IMR-90 (cell line): ENCODE data around the gene HRH2. TPM values are rescaled to one million over a fixed set of nuclear protein-coding genes. Genes with fewer than 3 reads are reported as not detected.

ENCODE experiments used
- ATAC-seq: fragments of 200-7000 bp; cut with Tn5 transposase; 2 replicates; pipeline ENCODE4 v1.9.1; 2020; ENCODE audit warnings: low read depth, mild to moderate bottlenecking, moderate library complexity
- BruUV-seq: library from RNA; stranded (reverse); fragments of 400-500 nt; replicated peaks from 2 replicates; lab custom pipeline; 2021; lab: Mats Ljungman, UMichigan
- CTCF ChIA-PET: fragments of 300-600 bp; formaldehyde crosslinking; extraction: SDS; loops from one replicate; lab custom pipeline; 2021; ENCODE audit warnings: antibody characterized with exemption; lab: Yijun Ruan, JAX
- POLR2A ChIA-PET: fragments of 300-600 bp; sonication (Branson Sonifier 250); formaldehyde crosslinking; loops from one replicate; lab custom pipeline; 2022; ENCODE audit warnings: antibody characterized with exemption; ENCODE audit not compliant: unreplicated experiment; lab: Charles Lee
- DNase-seq: peaks from one replicate; pipeline ENCODE4 v3.0.0; 2013
- H2AFZ ChIP-seq: replicated peaks from 2 replicates; pipeline ENCODE3; 2013; ENCODE audit warnings: low read length, mild to moderate bottlenecking; ENCODE audit not compliant: poor library complexity
- H2AK5ac ChIP-seq: 2 replicates; pipeline ENCODE4 v1.6.1; 2013; ENCODE audit warnings: low read depth, low read length, inconsistent platforms
- H2AK9ac ChIP-seq: replicated peaks from 2 replicates; pipeline ENCODE3; 2013; ENCODE audit warnings: mild to moderate bottlenecking, low read depth, low read length, moderate library complexity; ENCODE audit not compliant: poor library complexity
- H2BK120ac ChIP-seq: 2 replicates; pipeline ENCODE4 v1.6.1; 2013; ENCODE audit warnings: low read depth, low read length, inconsistent platforms
- H2BK15ac ChIP-seq: 3 replicates; pipeline ENCODE4 v1.6.1; 2013; ENCODE audit warnings: low read depth, low read length, inconsistent platforms
- H2BK20ac ChIP-seq: 2 replicates; pipeline ENCODE4 v1.6.1; 2013; ENCODE audit warnings: low read depth, mild to moderate bottlenecking, inconsistent platforms, low read length, moderate library complexity
- H2BK5ac ChIP-seq: 2 replicates; pipeline ENCODE4 v1.6.1; 2013; ENCODE audit warnings: mild to moderate bottlenecking, low read depth, low read length, inconsistent platforms; ENCODE audit not compliant: poor library complexity, severe bottlenecking
- H3K14ac ChIP-seq: replicated peaks from 2 replicates; pipeline ENCODE4 v1.6.1; 2013; ENCODE audit warnings: low read depth, low read length, inconsistent platforms
- H3K18ac ChIP-seq: 2 replicates; pipeline ENCODE4 v1.6.1; 2013; ENCODE audit warnings: low read depth, low read length, control low read depth
- H3K23ac ChIP-seq: 2 replicates; pipeline ENCODE4 v1.6.1; 2013; ENCODE audit warnings: low read depth, low read length, inconsistent platforms
- H3K27ac ChIP-seq: 2 replicates; pipeline ENCODE4 v1.5.1; 2013; ENCODE audit warnings: mild to moderate bottlenecking, control low read depth, low read length; ENCODE audit not compliant: insufficient read depth
- H3K27me3 ChIP-seq: 2 replicates; pipeline ENCODE4 v1.6.1; 2013; ENCODE audit warnings: low read length; ENCODE audit not compliant: control insufficient read depth, insufficient read depth
- H3K36me3 ChIP-seq: 2 replicates; pipeline ENCODE4 v1.6.1; 2013; ENCODE audit warnings: low read length, mixed read lengths; ENCODE audit not compliant: control insufficient read depth, insufficient read depth
- H3K4ac ChIP-seq: 2 replicates; pipeline ENCODE4 v1.6.1; 2013; ENCODE audit warnings: low read depth, low read length, inconsistent platforms
- H3K4me1 ChIP-seq: 2 replicates; pipeline ENCODE4 v1.6.1; 2013; ENCODE audit warnings: low read length, mixed read lengths; ENCODE audit not compliant: control insufficient read depth, insufficient read depth
- H3K4me2 ChIP-seq: 2 replicates; pipeline ENCODE4 v1.6.1; 2013; ENCODE audit warnings: low read depth, mild to moderate bottlenecking, control low read depth, low read length, moderate library complexity
- H3K4me3 ChIP-seq: 2 replicates; pipeline ENCODE4 v1.5.1; 2013; ENCODE audit warnings: low read depth, mild to moderate bottlenecking, control low read depth, low read length, moderate library complexity; ENCODE audit not compliant: insufficient read depth
- H3K56ac ChIP-seq: 2 replicates; pipeline ENCODE4 v1.6.1; 2013; ENCODE audit warnings: low read length, inconsistent platforms; ENCODE audit not compliant: insufficient read depth; ENCODE audit errors: extremely low read depth
- H3K79me1 ChIP-seq, 2 experiments: 2 replicates each; pipeline ENCODE4 v1.6.1; 2013; ENCODE audit warnings: low read length in 2 of 2, inconsistent platforms in 1 of 2, low read depth in 1 of 2
- H3K9ac ChIP-seq: 2 replicates; pipeline ENCODE4 v1.6.1; 2013; ENCODE audit warnings: low read depth, low read length, control low read depth
- H3K9me1 ChIP-seq: 2 replicates; pipeline ENCODE4 v1.6.1; 2013; ENCODE audit warnings: low read length, inconsistent platforms; ENCODE audit not compliant: insufficient read depth
- H3K9me3 ChIP-seq: 2 replicates; pipeline ENCODE4 v1.6.1; 2013; ENCODE audit warnings: low read length; ENCODE audit not compliant: control insufficient read depth, insufficient read depth
- H4K20me1 ChIP-seq: 2 replicates; pipeline ENCODE4 v1.6.1; 2013; ENCODE audit warnings: low read length, inconsistent platforms; ENCODE audit not compliant: insufficient read depth
- H4K5ac ChIP-seq: 2 replicates; pipeline ENCODE4 v1.6.1; 2013; ENCODE audit warnings: mild to moderate bottlenecking, low read depth, low read length, control low read depth
- H4K8ac ChIP-seq, 2 experiments: 2 replicates each; pipeline ENCODE4 v1.6.1; 2013; ENCODE audit warnings: low read depth in 2 of 2, low read length in 2 of 2, control low read depth in 1 of 2, inconsistent platforms in 1 of 2
- H4K91ac ChIP-seq: 2 replicates; pipeline ENCODE4 v1.6.1; 2013; ENCODE audit warnings: low read depth, low read length, inconsistent platforms; ENCODE audit not compliant: insufficient read depth
- BHLHE40 ChIP-seq: fragments of 150-350 bp; IDR thresholded peaks from 2 replicates; pipeline ENCODE4 v1.6.1; 2016; ENCODE audit warnings: mild to moderate bottlenecking, low read depth, low read length
- CEBPB ChIP-seq: IDR thresholded peaks from 2 replicates; pipeline ENCODE4 v1.6.1; 2012; ENCODE audit warnings: low read depth, low read length, improper control_type of control experiment
- CHD1 ChIP-seq: IDR thresholded peaks from 2 replicates; pipeline ENCODE4 v1.6.1; 2012; ENCODE audit warnings: low read depth, low read length, improper control_type of control experiment
- ELK1 ChIP-seq: fragments of 150-350 bp; IDR thresholded peaks from 2 replicates; pipeline ENCODE4 v1.6.1; 2016; ENCODE audit warnings: low read depth, mild to moderate bottlenecking, low read length, moderate library complexity, borderline replicate concordance
- FOS ChIP-seq: fragments of 150-350 bp; IDR thresholded peaks from 2 replicates; pipeline ENCODE4 v1.6.1; 2016; ENCODE audit warnings: low read depth, low read length
- MAFK ChIP-seq: IDR thresholded peaks from 2 replicates; pipeline ENCODE4 v1.6.1; 2012; ENCODE audit warnings: low read depth, low read length, improper control_type of control experiment
- MAZ ChIP-seq: IDR thresholded peaks from 2 replicates; pipeline ENCODE4 v1.6.1; 2012; ENCODE audit warnings: low read depth, mild to moderate bottlenecking, low read length, improper control_type of control experiment, moderate library complexity, borderline replicate concordance
- MXI1 ChIP-seq: IDR thresholded peaks from 2 replicates; pipeline ENCODE4 v1.6.1; 2012; ENCODE audit warnings: low read depth, mild to moderate bottlenecking, low read length, moderate library complexity, borderline replicate concordance
- NFE2L2 ChIP-seq: fragments of 150-350 bp; IDR thresholded peaks from 2 replicates; pipeline ENCODE4 v1.6.1; 2016; ENCODE audit warnings: low read depth, mild to moderate bottlenecking, low read length
- POLR2A ChIP-seq: IDR thresholded peaks from 2 replicates; pipeline ENCODE4 v1.6.1; 2012; ENCODE audit warnings: mild to moderate bottlenecking, low read depth, low read length
- RAD21 ChIP-seq: IDR thresholded peaks from 2 replicates; pipeline ENCODE4 v1.6.1; 2012; ENCODE audit warnings: low read length, improper control_type of control experiment
- RCOR1 ChIP-seq: IDR thresholded peaks from 2 replicates; pipeline ENCODE4 v1.6.1; 2012; ENCODE audit warnings: mild to moderate bottlenecking, low read length, improper control_type of control experiment; ENCODE audit not compliant: insufficient replicate concordance
- RFX5 ChIP-seq: IDR thresholded peaks from 2 replicates; pipeline ENCODE4 v1.8.0; 2012; ENCODE audit warnings: low read depth, mild to moderate bottlenecking, low read length, moderate library complexity
- SMC3 ChIP-seq: fragments of 150-350 bp; IDR thresholded peaks from 2 replicates; pipeline ENCODE4 v1.6.1; 2016; ENCODE audit warnings: low read depth, mild to moderate bottlenecking, antibody characterized with exemption, low read length, moderate library complexity
- USF2 ChIP-seq: fragments of 150-350 bp; IDR thresholded peaks from 2 replicates; pipeline ENCODE4 v1.6.1; 2017; ENCODE audit warnings: mild to moderate bottlenecking, antibody characterized with exemption, low read length, low read depth
- WGBS, 2 experiments: methylation state at CpG; one replicate each; pipeline versions ENCODE4 v1.1.5 to v1.1.7; 2013; ENCODE audit warnings: missing lambda C conversion rate in 2 of 2; ENCODE audit not compliant: insufficient read length in 1 of 2; ENCODE audit errors: extremely low coverage in 2 of 2; 5-methylcytosine and 5-hydroxymethylcytosine counted together
- dilution Hi-C: fragments of 300-500 bp; cut with HindIII; formaldehyde crosslinking; loops from one replicate; pipeline ENCODE4 v1.14.3; 2018; ENCODE audit warnings: low sequenced_read_pairs; ENCODE audit not compliant: unreplicated experiment
- in situ Hi-C: fragments of 300-500 bp; cut with MboI; formaldehyde crosslinking; loops from 3 replicates; pipeline ENCODE4 v1.14.3; 2019; ENCODE audit warnings: low sequenced_read_pairs, inconsistent platforms, mixed read lengths
- intact Hi-C: fragments of 100-400 bp; cut with micrococcal nuclease; formaldehyde crosslinking; loops from 2 replicates; pipeline ENCODE4 v1.10.0; 2022
- polyA plus RNA-seq, 3 experiments: library from polyadenylated mRNA; depleted of rRNA; stranded (reverse); fragments of >200 nt; gene quantifications; 2 replicates each; pipeline ENCODE4 v1.2.3, GENCODE V29; 2012; ENCODE audit warnings: low replicate concordance in 1 of 3
- total RNA-seq: library from RNA; depleted of rRNA; stranded (reverse); fragments of >200 nt; gene quantifications from 2 replicates; pipeline ENCODE4 v1.2.3, GENCODE V29; 2012
- TF ChIP-seq, protein P1 (sequence below): conservative IDR thresholded peaks from 2 replicates; pipeline ENCODE4 v1.5.1; 2012; ENCODE audit warnings: mild to moderate bottlenecking, low read depth, low read length, improper control_type of control experiment

The HRH2 gene
- total and polyA plus RNA-seq, 2 of the 4 experiments (the other 2 are of a cell fraction), result not detected

DNA sequence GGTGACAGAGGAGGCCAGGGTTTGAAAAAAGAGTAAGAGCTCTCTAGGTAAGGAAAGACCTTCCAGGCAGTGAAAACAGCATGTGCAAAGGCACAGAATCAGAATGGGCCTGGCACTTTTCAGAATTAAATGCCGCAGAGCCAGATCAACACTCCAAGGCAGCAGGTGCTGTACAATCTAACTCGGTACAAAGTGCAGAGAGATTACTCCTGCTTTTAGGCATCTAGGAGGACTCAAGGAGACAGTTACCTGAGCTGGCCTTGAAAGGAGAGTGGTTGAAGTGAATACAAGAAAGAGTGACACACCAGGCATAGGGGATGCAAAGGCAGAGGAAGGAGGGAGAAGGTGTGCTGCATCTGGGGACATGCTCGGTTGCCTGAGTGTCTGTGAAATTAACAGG, 21.5 kb downstream of the HRH2 start:
- Histone ChIP-seq H3K36me3 (no peaks in the 10 kb centered on the region), H4K8ac (no peak overlapping the region), H3K79me1 (no peaks in the 10 kb centered on the region), H3K27ac (no peak overlapping the region), H4K91ac (no peak overlapping the region), H3K4me2 (no peak overlapping the region), H4K5ac (no peak overlapping the region), H2AFZ (no peak overlapping the region), H4K20me1 (no peaks in the 10 kb centered on the region), H3K4me1 (no peaks in the 10 kb centered on the region), H3K9me1 (no peaks in the 10 kb centered on the region), H3K14ac (no peak overlapping the region), H3K9ac (no peak overlapping the region), H2BK15ac (no peak overlapping the region), H3K18ac (no peak overlapping the region), H3K9me3 (peaks cover 3% of the 10 kb centered on the region), H3K27me3 (no peaks in the 10 kb centered on the region), H2BK120ac (no peak overlapping the region), H2AK5ac (no peak overlapping the region), H2BK20ac (no peak overlapping the region), H2BK5ac (no peak overlapping the region), H3K23ac (no peak overlapping the region), H3K56ac (no peak overlapping the region), H2AK9ac (no peak overlapping the region), H3K4ac (no peak overlapping the region), H3K4me3 (no peak overlapping the region)
- ATAC-seq (no peak), DNase-seq (no peak)
- intact Hi-C loops (no loop called here), dilution Hi-C loops (no loop called here), in situ Hi-C loops (no loop called here)
- 58% methylated on average over 2 of the region's 3 CpGs; no CpG with 5 or more reads in 1 of the 2 experiments for WGBS, 2 experiments
- ChIA-PET CTCF (no interaction called here), POLR2A (no interaction called here)
- TF ChIP-seq MAFK, result no peak
- no peak for TF ChIP-seq NFE2L2
- no peak for TF ChIP-seq USF2
- no peak for TF ChIP-seq POLR2A
- TF ChIP-seq CHD1, result no peak
- TF ChIP-seq, protein P1, sequence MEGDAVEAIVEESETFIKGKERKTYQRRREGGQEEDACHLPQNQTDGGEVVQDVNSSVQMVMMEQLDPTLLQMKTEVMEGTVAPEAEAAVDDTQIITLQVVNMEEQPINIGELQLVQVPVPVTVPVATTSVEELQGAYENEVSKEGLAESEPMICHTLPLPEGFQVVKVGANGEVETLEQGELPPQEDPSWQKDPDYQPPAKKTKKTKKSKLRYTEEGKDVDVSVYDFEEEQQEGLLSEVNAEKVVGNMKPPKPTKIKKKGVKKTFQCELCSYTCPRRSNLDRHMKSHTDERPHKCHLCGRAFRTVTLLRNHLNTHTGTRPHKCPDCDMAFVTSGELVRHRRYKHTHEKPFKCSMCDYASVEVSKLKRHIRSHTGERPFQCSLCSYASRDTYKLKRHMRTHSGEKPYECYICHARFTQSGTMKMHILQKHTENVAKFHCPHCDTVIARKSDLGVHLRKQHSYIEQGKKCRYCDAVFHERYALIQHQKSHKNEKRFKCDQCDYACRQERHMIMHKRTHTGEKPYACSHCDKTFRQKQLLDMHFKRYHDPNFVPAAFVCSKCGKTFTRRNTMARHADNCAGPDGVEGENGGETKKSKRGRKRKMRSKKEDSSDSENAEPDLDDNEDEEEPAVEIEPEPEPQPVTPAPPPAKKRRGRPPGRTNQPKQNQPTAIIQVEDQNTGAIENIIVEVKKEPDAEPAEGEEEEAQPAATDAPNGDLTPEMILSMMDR, result no peak
- TF ChIP-seq RCOR1, result no peak
- TF ChIP-seq MXI1, result no peak
- no peak for TF ChIP-seq FOS
- no peak for TF ChIP-seq ELK1
- TF ChIP-seq RFX5, result no peak
- no peak for TF ChIP-seq CEBPB
- TF ChIP-seq SMC3, result no peak
- no peak for TF ChIP-seq RAD21
- TF ChIP-seq MAZ, result no peak
- TF ChIP-seq BHLHE40, result no peak
- BruUV-seq, result no TSS peak
